HL-60 (cell line): Measurements from ENCODE around the gene METTL25B.

Experiments
- REST ChIP-seq: IDR thresholded peaks from 2 replicates; pipeline ENCODE4 v1.6.1; 2012; ENCODE audit warnings: low read depth; ENCODE audit not compliant: insufficient replicate concordance
- TF ChIP-seq, protein P1 (sequence below): IDR thresholded peaks from one replicate; pipeline ENCODE4 v1.5.1; 2011; ENCODE audit warnings: low read length, control low read depth, inconsistent platforms; ENCODE audit not compliant: insufficient read depth

DNA sequence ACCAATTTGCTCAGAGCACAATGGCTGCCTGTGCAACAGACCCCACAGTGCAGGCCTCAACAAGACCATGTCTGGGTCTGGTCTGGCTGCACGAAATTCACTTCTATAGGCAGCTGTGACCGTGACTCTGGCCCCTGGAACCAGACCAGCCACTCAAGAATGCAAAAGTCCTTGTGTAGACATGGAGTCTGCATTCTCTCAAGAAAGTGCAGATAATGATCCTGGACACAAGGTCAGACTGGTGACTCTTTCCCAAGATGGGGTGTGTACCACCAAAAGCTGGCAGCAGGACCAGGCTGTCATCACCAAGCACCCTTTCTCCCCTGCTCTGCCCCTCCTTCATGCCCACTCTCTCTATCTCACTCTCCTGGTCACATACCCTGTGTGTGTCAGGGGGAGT is 7.1 kb upstream of the METTL25B start:
- TF ChIP-seq REST, result no peak
- TF ChIP-seq, protein P1, sequence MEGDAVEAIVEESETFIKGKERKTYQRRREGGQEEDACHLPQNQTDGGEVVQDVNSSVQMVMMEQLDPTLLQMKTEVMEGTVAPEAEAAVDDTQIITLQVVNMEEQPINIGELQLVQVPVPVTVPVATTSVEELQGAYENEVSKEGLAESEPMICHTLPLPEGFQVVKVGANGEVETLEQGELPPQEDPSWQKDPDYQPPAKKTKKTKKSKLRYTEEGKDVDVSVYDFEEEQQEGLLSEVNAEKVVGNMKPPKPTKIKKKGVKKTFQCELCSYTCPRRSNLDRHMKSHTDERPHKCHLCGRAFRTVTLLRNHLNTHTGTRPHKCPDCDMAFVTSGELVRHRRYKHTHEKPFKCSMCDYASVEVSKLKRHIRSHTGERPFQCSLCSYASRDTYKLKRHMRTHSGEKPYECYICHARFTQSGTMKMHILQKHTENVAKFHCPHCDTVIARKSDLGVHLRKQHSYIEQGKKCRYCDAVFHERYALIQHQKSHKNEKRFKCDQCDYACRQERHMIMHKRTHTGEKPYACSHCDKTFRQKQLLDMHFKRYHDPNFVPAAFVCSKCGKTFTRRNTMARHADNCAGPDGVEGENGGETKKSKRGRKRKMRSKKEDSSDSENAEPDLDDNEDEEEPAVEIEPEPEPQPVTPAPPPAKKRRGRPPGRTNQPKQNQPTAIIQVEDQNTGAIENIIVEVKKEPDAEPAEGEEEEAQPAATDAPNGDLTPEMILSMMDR, result no peak
